H9 (cell line): ENCODE results near the gene SLC30A9. TPM values are rescaled to one million over a fixed set of nuclear protein-coding genes. Genes with fewer than 3 reads are reported as not detected.
A peak's percentile ranks its signal among the peaks of the same experiment; 100 is the strongest.

Experiments used
- DNase-seq: peaks from one replicate; pipeline ENCODE4 v3.0.0-alpha.2; 2017
- H2AFZ ChIP-seq: one replicate; pipeline ENCODE4 v1.6.1; 2013; ENCODE audit warnings: mild to moderate bottlenecking, low read length, control low read depth, moderate library complexity
- H2AK5ac ChIP-seq: 2 replicates; pipeline ENCODE4 v1.6.1; 2013; ENCODE audit warnings: low read length, control low read depth, mixed read lengths; ENCODE audit not compliant: insufficient read length
- H2BK120ac ChIP-seq: one replicate; pipeline ENCODE4 v1.6.1; 2013; ENCODE audit warnings: low read depth, mild to moderate bottlenecking, low read length, control low read depth, inconsistent platforms; ENCODE audit not compliant: poor library complexity, severe bottlenecking
- H2BK12ac ChIP-seq: 2 replicates; pipeline ENCODE4 v1.6.1; 2013; ENCODE audit warnings: low read length, control low read depth, mixed read lengths, low read depth; ENCODE audit not compliant: insufficient read length
- H2BK15ac ChIP-seq: 2 replicates; pipeline ENCODE4 v1.6.1; 2013; ENCODE audit warnings: low read depth, low read length, control low read depth
- H2BK20ac ChIP-seq: one replicate; pipeline ENCODE4 v1.6.1; 2013; ENCODE audit warnings: low read depth, mild to moderate bottlenecking, low read length, control low read depth, inconsistent platforms; ENCODE audit not compliant: poor library complexity, severe bottlenecking
- H2BK5ac ChIP-seq: 2 replicates; pipeline ENCODE4 v1.6.1; 2013; ENCODE audit warnings: low read length, control low read depth, mixed read lengths; ENCODE audit not compliant: insufficient read length
- H3K14ac ChIP-seq: 2 replicates; pipeline ENCODE4 v1.6.1; 2013; ENCODE audit warnings: low read length, control low read depth; ENCODE audit not compliant: insufficient read depth
- H3K18ac ChIP-seq: 2 replicates; pipeline ENCODE4 v1.6.1; 2013; ENCODE audit warnings: low read depth, mild to moderate bottlenecking, mixed read lengths, low read length, control low read depth; ENCODE audit not compliant: insufficient read length
- H3K23ac ChIP-seq: 2 replicates; pipeline ENCODE4 v1.6.1; 2013; ENCODE audit warnings: low read length, control low read depth, mixed read lengths, low read depth; ENCODE audit not compliant: insufficient read length
- H3K23me2 ChIP-seq: 2 replicates; pipeline ENCODE4 v1.6.1; 2013; ENCODE audit warnings: low read depth, mild to moderate bottlenecking, mixed read lengths, low read length, control low read depth; ENCODE audit not compliant: insufficient read length, poor library complexity, severe bottlenecking
- H3K27ac ChIP-seq: 2 replicates; pipeline ENCODE4 v1.5.1; 2013; ENCODE audit warnings: low read length, control low read depth, mixed read lengths, low read depth; ENCODE audit not compliant: insufficient read length
- H3K27me3 ChIP-seq: 2 replicates; pipeline ENCODE4 v1.6.1; 2013; ENCODE audit warnings: low read length, control low read depth, inconsistent platforms; ENCODE audit not compliant: insufficient read depth
- H3K4ac ChIP-seq: 2 replicates; pipeline ENCODE4 v1.6.1; 2013; ENCODE audit warnings: low read depth, mild to moderate bottlenecking, control low read depth, inconsistent platforms, low read length, moderate library complexity
- H3K4me1 ChIP-seq: 2 replicates; pipeline ENCODE4 v1.6.1; 2013; ENCODE audit warnings: low read length, control low read depth, inconsistent platforms; ENCODE audit not compliant: insufficient read depth
- H3K4me2 ChIP-seq: 2 replicates; pipeline ENCODE4 v1.6.1; 2013; ENCODE audit warnings: low read length, control low read depth, mixed read lengths; ENCODE audit not compliant: insufficient read length, insufficient read depth
- H3K56ac ChIP-seq: 2 replicates; pipeline ENCODE4 v1.6.1; 2013; ENCODE audit warnings: low read depth, mild to moderate bottlenecking, mixed read lengths, low read length, control low read depth; ENCODE audit not compliant: insufficient read length
- H3K79me1 ChIP-seq: 2 replicates; pipeline ENCODE4 v1.6.1; 2013; ENCODE audit warnings: low read depth, mild to moderate bottlenecking, moderate library complexity, low read length, control low read depth, inconsistent platforms; ENCODE audit not compliant: insufficient read depth, poor library complexity, severe bottlenecking
- H3K79me2 ChIP-seq: 2 replicates; pipeline ENCODE4 v1.6.1; 2013; ENCODE audit warnings: low read length, control low read depth, inconsistent platforms; ENCODE audit not compliant: insufficient read depth
- H3K9ac ChIP-seq: 2 replicates; pipeline ENCODE4 v1.6.1; 2013; ENCODE audit warnings: low read length, control low read depth, mixed read lengths; ENCODE audit not compliant: insufficient read length; ENCODE audit errors: extremely low read depth
- H3K9me3 ChIP-seq: one replicate; pipeline ENCODE4 v1.6.1; 2013; ENCODE audit warnings: low read depth, low read length, inconsistent platforms; ENCODE audit not compliant: control insufficient read depth
- H3T11ph ChIP-seq: one replicate; pipeline ENCODE4 v1.6.1; 2013; ENCODE audit warnings: mild to moderate bottlenecking, low read length, control low read depth, inconsistent platforms
- H4K20me1 ChIP-seq: one replicate; pipeline ENCODE4 v1.6.1; 2013; ENCODE audit not compliant: control insufficient read depth, insufficient read length, insufficient read depth
- H4K5ac ChIP-seq: 2 replicates; pipeline ENCODE4 v1.6.1; 2013; ENCODE audit warnings: low read depth, mild to moderate bottlenecking, mixed read lengths, low read length, control low read depth; ENCODE audit not compliant: insufficient read length
- H4K8ac ChIP-seq: replicated peaks from 2 replicates; pipeline ENCODE4 v1.6.1; 2013; ENCODE audit warnings: low read length, control low read depth, mixed read lengths, low read depth; ENCODE audit not compliant: insufficient read length
- H4K91ac ChIP-seq: 2 replicates; pipeline ENCODE4 v1.6.1; 2013; ENCODE audit warnings: low read depth, mild to moderate bottlenecking, moderate library complexity, mixed read lengths, low read length, control low read depth; ENCODE audit not compliant: insufficient read length
- H3K27ac Mint-ChIP-seq, 3 experiments: 2 replicates in 2 of 3; 3 replicates in 1 of 3; pipeline ENCODE4 v1.8.0; 2020 to 2021; ENCODE audit warnings: mixed read lengths in 3 of 3, mild to moderate bottlenecking in 1 of 3, moderate library complexity in 1 of 3
- H3K27me3 Mint-ChIP-seq: 2 replicates; pipeline ENCODE4 v1.8.0; 2021; ENCODE audit warnings: low read depth, mild to moderate bottlenecking, moderate library complexity, mixed read lengths
- H3K36me3 Mint-ChIP-seq, 3 experiments: 2 replicates in 2 of 3; 3 replicates in 1 of 3; pipeline ENCODE4 v1.8.0; 2020 to 2021; ENCODE audit warnings: low read depth in 3 of 3, mixed read lengths in 3 of 3; ENCODE audit not compliant: insufficient read depth in 1 of 3
- H3K4me1 Mint-ChIP-seq, 2 experiments: 2 replicates each; pipeline ENCODE4 v1.8.0; 2020; ENCODE audit warnings: mixed read lengths in 2 of 2
- H3K4me3 Mint-ChIP-seq, 2 experiments: 2 replicates in 1 of 2; 3 replicates in 1 of 2; pipeline ENCODE4 v1.8.0; 2020 to 2021; ENCODE audit warnings: mild to moderate bottlenecking in 2 of 2, mixed read lengths in 2 of 2, moderate library complexity in 1 of 2
- H3K9me3 Mint-ChIP-seq, 2 experiments: 2 replicates in 1 of 2; 3 replicates in 1 of 2; pipeline ENCODE4 v1.8.0; 2020; ENCODE audit warnings: mild to moderate bottlenecking in 2 of 2, mixed read lengths in 2 of 2, moderate library complexity in 1 of 2
- WGBS: extraction: QIAGEN DNeasy Blood & Tissue Kit; methylation state at CpG from one replicate; pipeline ENCODE4 v1.1.7; 2013; ENCODE audit warnings: missing lambda C conversion rate, low lambda C conversion rate, mixed read lengths; ENCODE audit not compliant: insufficient read length; ENCODE audit errors: extremely low coverage; 5-methylcytosine and 5-hydroxymethylcytosine counted together
- total RNA-seq: library from RNA; stranded (reverse); gene quantifications from 2 replicates; pipeline ENCODE4 v1.2.1, GENCODE V29; 2021
- TF ChIP-seq, protein P1 (sequence below): fragments of 200-600 bp; sonication (generic); conservative IDR thresholded peaks from 3 replicates; pipeline ENCODE4 v1.8.0; 2021; ENCODE audit warnings: antibody characterized with exemption, mild to moderate bottlenecking

Gene SLC30A9
- total RNA-seq, 1 experiment from 2014 or later: 70.8 TPM

DNA sequence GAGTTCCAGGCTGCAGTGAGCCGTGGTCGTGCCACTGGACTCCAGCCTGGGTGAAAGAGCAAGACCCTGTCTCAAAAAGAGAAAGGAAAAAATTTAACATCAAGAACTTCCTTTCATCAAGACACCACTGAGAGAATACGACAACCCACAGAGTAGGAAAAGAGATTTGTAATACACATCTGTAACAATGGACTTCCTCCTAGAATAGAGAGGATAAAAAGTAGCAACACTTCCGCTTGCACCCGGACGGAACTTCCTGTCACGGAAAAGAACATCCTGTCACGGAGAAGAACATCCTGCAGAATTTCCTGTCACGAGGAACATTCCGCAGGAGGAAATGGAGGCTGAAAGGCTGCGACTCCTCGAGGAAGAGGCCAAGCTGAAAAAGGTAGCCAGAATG lies 8.9 kb upstream of the SLC30A9 start, which contains the start of gene DCAF4L1:
TSS of gene DCAF4L1 (plus strand) at position 301 of the 400 bp plus-strand sequence. CDS start at position 338, 37 bp downstream.
- Mint-ChIP-seq H3K36me3 (no peaks in the 10 kb centered on the region; a peak in 2 of 7 replicates), H3K27me3 (peaks cover 6% of the 10 kb centered on the region; the same call in 1 of the 2 replicates), H3K27ac (peak within 1 kb of the TSS in 1 of 3 experiments; percentile 38; a peak in 1 of 7 replicates), H3K9me3 (no peaks in the 10 kb centered on the region), H3K4me1 (peaks cover 43 to 47% of the 10 kb centered on the region in 2 experiments), H3K4me3 (no peak within 1 kb of the TSS)
- H4K20me1 ChIP-seq: no peaks in the 10 kb centered on the region
- TF ChIP-seq, protein P1, sequence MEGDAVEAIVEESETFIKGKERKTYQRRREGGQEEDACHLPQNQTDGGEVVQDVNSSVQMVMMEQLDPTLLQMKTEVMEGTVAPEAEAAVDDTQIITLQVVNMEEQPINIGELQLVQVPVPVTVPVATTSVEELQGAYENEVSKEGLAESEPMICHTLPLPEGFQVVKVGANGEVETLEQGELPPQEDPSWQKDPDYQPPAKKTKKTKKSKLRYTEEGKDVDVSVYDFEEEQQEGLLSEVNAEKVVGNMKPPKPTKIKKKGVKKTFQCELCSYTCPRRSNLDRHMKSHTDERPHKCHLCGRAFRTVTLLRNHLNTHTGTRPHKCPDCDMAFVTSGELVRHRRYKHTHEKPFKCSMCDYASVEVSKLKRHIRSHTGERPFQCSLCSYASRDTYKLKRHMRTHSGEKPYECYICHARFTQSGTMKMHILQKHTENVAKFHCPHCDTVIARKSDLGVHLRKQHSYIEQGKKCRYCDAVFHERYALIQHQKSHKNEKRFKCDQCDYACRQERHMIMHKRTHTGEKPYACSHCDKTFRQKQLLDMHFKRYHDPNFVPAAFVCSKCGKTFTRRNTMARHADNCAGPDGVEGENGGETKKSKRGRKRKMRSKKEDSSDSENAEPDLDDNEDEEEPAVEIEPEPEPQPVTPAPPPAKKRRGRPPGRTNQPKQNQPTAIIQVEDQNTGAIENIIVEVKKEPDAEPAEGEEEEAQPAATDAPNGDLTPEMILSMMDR: no peak
- no peak within 1 kb of the TSS for H2BK20ac ChIP-seq
- peak within 1 kb of the TSS; percentile 17 for H3K18ac ChIP-seq
- H2BK120ac ChIP-seq: no peak within 1 kb of the TSS
- no peak within 1 kb of the TSS for H3K27ac ChIP-seq
- no peak within 1 kb of the TSS for H2BK12ac ChIP-seq
- no peak within 1 kb of the TSS for H2AFZ ChIP-seq
- H4K5ac ChIP-seq: no peak within 1 kb of the TSS
- WGBS: no CpG with 5 or more reads among the region's 12 CpGs
- H2BK15ac ChIP-seq: no peak within 1 kb of the TSS
- no peak within 1 kb of the TSS for H3K9ac ChIP-seq
- no peak within 1 kb of the TSS for H3K56ac ChIP-seq
- H3K79me1 ChIP-seq: no peaks in the 10 kb centered on the region
- no peak within 1 kb of the TSS for H3K14ac ChIP-seq
- no peaks in the 10 kb centered on the region for H3K9me3 ChIP-seq
- H3T11ph ChIP-seq: no peak within 1 kb of the TSS
- no peak for DNase-seq
- H3K79me2 ChIP-seq: no peaks in the 10 kb centered on the region
- H2BK5ac ChIP-seq: no peak within 1 kb of the TSS
- no peaks in the 10 kb centered on the region for H3K23me2 ChIP-seq
- H3K4me1 ChIP-seq: peaks cover 5% of the 10 kb centered on the region; the same call in 1 of the 2 replicates
- H3K4me2 ChIP-seq: no peak within 1 kb of the TSS
- H4K91ac ChIP-seq: no peak within 1 kb of the TSS
- no peak within 1 kb of the TSS for H3K4ac ChIP-seq
- H4K8ac ChIP-seq: no peak within 1 kb of the TSS
- H3K27me3 ChIP-seq: no peaks in the 10 kb centered on the region
- H3K23ac ChIP-seq: no peak within 1 kb of the TSS
- no peak within 1 kb of the TSS for H2AK5ac ChIP-seq
